GM19099 (cell line): ENCODE measurements around the gene HNRNPH3.

ENCODE experiments used
- POLR2A ChIP-seq: IDR thresholded peaks from 3 replicates; pipeline ENCODE4 v1.6.1; 2011; ENCODE audit warnings: low read depth; ENCODE audit not compliant: insufficient read length; ENCODE audit errors: extremely low read depth

HNRNPH3 gene, protein sequence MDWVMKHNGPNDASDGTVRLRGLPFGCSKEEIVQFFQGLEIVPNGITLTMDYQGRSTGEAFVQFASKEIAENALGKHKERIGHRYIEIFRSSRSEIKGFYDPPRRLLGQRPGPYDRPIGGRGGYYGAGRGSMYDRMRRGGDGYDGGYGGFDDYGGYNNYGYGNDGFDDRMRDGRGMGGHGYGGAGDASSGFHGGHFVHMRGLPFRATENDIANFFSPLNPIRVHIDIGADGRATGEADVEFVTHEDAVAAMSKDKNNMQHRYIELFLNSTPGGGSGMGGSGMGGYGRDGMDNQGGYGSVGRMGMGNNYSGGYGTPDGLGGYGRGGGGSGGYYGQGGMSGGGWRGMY

DNA sequence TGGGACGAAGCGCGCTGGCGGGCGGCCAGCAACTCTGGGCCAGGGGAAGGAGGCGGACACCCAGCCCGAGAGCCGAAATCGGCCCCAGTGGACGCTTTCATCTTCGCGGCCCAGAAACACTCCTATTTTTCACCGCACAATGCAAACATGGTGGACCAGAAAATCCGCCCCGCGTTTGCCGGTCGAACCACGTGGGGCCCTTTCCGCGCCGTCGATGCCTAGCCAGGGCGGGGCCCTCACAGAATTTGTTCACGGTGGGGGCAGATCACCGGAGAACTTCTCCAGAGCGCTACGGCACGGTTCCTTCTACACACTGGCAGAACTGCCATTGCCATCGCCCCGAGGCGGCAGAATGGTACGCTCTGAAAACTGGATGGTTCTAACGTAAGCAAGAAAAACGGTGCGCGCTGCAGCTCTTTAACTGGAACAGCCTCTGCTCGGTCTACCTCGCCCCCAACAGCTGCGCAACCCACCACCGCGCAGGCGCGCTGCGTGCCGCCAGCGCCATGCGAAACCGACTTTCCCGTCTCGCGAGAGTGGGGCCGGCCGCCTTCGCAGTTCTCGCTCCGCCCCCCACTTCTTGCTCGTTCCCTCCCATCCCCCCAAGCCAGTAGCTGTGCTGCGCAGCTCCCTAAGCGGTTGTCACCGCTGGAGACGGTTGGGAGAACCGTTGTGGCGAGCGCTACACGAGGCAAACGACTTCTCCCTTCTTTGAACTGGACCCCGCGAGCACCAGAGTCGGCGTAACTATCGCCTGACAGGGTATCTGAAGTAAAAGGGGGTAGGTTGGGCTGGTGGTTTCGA, at the start of gene HNRNPH3:
Gene HNRNPH3 (plus strand): TSS at position 610 of the 804 bp plus-strand sequence. CDS start 5,158 bp downstream, outside the sequence.
- TF ChIP-seq POLR2A, result peak; percentile 99

DNA sequence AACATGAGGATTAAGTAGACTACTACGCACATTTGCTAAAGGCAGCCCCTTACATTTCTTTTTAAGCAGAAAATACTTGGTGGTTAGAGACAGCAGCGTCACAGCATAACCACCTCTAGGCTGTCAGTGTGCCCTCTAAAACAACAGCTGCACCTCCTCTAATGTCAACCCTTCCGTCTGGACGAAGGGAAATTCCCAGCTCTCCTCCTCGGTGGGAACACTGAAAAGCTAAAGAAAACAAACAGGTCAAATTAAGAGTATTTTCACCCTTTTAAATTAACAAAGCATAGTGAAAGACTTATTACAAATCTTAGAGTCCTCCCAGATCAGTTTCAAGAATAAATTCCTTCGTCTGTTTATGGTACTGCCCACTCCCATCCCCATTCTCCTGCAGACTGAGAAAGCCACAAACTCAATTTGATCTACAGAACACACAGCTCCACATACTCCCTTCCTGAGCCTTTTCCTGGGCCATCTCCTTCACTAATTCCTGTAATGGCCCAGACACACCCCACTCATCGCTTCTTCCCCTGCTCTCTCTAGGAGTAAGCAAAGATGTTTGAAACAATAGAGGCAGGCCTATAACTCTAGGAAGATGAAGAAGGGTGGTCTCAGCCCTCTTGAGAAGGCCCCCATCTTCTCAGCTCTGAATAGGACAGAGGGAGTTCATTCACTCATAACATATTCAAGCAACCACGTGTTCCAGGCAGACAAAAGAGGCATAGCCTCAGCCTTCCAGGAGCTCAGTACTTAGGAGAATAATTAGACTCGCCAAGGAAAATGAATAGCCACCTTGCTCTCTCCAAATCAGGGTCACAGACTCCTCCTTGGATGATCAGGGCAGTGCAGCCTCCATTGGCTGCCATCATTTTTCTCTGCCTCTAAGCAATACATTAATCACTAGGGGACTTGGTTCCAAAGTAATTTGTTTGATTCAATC, 47.5 kb upstream of the HNRNPH3 start:
- TF ChIP-seq POLR2A, result no peak

DNA sequence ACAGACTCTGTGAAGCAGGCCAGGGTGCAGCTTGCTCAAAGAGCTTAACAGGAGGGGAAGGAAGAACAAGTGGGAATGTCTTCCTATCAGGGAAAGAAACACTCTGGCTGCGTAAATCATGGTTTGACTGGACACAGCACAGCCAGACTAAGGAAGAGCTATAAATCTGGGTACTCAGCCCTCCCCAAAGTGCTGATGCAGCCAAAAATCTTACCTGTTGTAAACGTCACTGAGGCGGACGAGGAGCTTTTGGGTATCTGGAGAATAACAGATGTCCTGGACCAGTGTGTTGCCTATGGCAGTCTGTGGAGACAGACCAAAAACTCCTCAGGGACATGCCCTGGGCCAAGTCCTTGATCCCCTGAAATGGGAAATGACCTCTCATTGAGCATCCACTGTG, 43.1 kb upstream of the HNRNPH3 start:
- TF ChIP-seq POLR2A, result no peak

DNA sequence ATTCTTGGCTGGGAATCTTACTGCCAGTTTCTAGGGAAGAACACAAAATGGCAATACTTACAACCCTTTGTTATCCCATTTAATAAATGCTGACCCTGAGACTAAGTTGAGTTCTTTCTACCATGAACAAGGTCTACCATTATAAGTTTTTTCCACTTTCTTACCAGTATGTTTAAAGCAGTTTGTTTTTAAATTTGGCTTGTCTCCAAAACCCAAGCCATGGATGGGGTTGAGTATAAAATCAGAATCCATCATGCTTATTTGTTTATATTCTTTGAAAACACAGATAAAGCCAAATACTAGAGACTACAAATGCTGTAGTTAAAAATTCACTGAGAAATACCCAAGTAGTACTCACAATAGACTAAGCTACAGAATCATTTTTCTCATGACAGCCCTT, 41.1 kb upstream of the HNRNPH3 start:
- no peak for TF ChIP-seq POLR2A

DNA sequence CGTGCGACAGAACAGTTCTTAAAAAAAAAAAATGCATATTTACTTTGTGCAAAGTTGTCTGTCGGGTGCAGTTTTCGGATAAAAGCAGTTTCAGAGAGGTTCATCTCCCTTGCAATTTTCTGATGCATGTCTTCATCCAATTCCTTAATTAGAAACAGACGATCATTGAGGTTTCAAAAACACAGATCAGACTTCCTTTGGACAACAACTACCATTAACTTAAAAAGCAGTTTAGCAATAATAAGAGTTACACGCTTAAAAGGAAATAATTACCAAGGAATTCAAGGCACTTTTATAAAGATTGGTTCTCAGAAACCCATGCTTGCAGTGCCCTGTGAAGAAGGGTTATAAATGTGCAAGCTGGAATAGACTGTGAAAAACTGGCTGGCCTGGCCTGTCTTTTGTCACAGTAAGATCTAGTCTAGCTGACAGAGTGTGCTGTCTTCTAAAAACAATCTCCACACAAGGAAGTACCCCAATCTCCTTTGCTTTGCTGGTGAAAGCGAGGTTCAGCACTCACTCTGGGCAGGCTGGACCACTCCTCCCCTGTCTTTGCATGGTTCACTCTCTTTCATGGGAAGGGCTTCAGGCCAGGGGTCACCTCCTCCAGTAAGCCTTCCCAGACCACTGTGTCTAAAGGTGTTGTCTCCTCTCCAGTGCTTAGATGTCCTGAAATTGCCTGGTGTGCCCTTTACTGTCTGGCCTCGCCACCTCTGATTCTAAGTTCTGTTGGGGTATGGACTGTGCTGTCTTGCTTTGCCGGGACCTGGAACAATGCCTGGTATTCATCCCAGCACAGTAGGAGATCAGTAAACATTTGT, 34.8 kb upstream of the HNRNPH3 start:
- no peak for TF ChIP-seq POLR2A

DNA sequence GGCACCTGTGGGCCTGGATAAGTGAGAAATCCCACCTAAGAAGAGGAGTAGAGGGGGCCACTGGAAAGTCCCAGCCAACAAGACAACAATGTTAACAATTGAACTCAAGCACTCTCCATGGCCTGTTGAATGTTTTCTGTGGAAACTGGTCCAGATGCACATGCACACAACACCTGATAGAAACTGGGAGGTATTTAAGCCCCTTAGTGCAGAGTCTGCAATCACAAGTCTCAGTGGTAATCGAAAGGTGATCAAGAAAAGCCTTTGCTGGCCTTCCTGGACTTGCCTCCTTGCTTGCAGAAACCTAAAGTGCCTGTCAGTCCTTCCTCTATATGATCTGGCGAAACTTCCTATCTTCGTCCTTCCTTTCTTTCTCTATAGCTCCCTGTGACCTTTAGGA, 30.6 kb upstream of the HNRNPH3 start:
- no peak for TF ChIP-seq POLR2A

DNA sequence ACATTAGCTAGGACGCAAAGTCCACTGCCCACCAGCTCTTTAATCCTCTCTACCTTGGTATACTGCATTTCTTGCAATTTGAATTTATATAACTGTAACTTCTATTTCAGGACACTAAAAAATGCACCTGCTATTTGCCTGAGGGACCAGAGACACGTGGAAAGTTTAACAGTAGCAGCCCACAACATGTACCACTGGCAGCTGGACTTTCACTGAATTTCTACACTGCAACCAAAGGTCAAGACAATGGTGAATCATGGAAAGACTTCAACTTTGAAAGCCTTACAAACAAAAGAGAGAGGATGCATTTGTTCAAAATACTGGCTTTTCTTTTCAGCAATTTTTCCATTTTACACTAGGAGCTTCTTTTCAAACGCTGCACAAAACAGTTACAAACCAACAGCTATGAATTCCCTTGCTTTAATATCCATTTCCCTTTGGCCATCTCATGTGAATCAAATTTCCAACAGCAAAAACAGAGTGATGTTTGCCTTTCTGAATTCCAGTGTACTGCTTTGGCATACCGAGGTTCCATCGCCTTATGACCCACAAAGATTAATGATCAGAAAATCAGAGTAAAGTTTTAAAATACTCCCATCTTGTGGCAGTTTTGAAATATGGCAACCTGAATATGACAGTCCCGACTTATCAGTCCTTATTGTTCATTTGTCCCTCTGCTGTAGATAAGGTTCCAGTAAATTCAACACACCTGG, 29.9 kb upstream of the HNRNPH3 start:
- no peak for TF ChIP-seq POLR2A

DNA sequence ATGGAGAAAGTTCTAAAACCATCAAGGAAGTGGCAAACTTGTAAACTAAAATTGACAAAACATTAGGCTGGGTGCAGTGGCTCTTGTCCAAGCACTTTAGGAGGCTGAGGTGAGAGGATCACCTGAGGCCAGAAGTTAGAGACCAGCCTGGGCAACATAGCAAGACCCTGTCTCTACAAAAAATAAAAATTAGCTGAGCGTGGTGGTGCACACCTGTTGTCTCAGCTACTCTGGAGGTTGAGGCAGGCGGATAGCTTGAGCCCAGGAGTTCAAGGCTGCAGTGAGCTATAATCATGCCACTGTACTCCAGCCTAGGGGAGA, 29.4 kb upstream of the HNRNPH3 start:
- no peak for TF ChIP-seq POLR2A

DNA sequence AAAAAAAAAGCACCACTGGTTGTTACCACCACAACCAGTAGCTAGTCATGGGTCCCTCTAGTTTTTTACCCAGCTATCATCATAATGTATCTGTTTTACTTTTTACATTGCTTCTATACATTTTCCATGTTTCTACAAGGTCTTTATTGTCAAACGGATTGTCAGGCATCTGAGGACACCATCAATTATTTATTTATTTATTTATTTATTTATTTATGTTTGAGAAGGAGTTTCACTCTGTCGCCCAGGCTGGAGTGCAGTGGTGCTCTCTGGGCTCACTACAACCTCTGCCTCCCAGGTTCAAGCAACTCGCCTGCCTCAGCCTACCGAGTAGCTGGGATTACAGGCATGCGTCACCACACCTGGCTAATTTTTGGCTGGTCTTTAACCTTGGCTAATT, 29.0 kb upstream of the HNRNPH3 start:
- no peak for TF ChIP-seq POLR2A

DNA sequence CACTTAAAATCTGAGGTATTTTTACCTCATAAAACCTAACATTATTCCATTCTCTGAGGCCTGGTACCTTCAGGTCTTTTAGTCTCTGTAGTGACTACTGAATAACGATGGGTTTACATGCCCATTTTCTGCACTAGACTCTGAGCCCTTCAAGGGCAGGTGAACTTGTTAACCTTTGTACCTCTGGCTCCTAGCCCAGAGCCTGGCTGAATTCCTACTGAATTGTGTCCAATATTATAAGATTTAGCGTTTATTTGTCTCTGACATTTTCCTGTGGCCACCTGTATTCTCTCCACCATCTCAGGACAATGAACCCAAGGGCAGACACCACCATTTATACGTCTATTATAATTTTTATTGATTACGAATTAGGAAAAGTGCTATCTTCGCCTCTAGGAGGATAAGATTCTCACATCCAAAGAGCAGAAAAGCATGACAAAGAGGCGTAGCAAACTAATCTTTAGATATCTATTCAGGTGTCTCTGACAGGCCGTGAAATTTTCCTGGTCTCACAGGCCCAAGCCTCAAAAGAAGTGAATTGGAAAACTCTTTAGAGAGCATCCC, 27.9 kb upstream of the HNRNPH3 start:
- TF ChIP-seq POLR2A, result no peak

DNA sequence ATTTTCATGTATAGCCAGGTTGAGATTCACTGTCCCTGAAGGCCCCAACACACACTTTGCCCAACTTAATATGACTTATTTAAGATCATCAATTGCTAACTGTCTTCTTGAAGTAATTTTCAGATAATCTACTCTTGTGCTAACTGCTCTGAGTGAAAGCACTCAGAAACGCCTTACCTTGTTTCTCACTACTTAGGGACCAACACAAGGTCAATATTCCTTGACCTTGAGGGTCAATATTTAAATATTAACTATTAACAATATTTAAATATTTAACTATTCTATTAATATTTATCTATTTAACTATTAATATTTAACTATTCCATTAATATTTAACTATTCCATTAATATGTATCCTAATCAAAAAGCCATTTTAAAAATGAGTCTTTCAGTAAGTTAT, 26.0 kb upstream of the HNRNPH3 start:
- TF ChIP-seq POLR2A, result no peak

DNA sequence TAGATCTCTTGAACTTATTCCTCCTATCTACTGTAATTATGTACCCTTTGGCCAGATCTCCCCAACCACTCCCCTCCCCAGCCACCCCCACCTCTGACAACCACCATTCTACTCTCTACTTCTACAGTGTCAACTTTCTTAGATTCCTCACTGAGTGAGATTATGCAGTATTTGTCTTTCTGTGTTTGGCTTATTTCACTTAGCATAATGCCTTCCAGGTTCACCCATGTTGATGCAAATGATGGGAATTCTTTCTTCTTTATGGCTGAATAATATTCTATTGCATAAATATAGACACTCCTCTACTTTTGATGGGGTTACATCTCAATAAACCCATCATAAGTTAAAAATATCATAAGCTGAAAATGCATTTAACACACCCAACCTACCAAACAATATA, 21.3 kb upstream of the HNRNPH3 start:
- no peak for TF ChIP-seq POLR2A

DNA sequence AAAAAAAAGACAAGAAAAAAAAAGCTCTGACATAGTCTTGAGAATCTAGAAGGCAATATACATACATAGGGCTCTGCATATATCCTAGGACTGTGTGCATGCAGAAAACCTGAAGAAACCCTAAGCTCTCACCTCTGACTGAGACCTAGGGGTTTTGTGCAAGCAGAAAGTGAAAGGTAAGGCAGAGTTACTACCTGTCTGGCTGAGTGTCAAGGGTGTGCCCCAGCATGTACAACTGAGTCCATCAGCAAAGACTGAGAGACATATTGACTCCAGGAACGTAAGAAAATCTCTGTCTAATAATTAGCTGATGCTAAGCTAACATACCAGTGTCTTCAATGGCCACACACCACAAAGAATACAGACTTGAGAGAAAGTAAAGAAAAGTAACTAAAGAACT, 16.3 kb upstream of the HNRNPH3 start:
- no peak for TF ChIP-seq POLR2A
